Stimulated activated CD8-positive, alpha-beta memory T cell treated with anti-CD3 and anti-CD28 coated beads, Interleukin-7, amount 100 ng/mL, for 48 hours (primary cell): ENCODE results near the gene NR3C1.

Source experiments
- DNase-seq, 2 donors: peaks; one replicate each; pipeline ENCODE4 v3.0.0-alpha.2; 2020; ENCODE audit warnings: low read depth in 1 of 2; ENCODE audit errors: extremely low read depth in 1 of 2

Gene NR3C1

GRCh38 chr5:143372187-143372829 lies 31.2 kb downstream of the NR3C1 start:
- no peak for DNase-seq

DNA sequence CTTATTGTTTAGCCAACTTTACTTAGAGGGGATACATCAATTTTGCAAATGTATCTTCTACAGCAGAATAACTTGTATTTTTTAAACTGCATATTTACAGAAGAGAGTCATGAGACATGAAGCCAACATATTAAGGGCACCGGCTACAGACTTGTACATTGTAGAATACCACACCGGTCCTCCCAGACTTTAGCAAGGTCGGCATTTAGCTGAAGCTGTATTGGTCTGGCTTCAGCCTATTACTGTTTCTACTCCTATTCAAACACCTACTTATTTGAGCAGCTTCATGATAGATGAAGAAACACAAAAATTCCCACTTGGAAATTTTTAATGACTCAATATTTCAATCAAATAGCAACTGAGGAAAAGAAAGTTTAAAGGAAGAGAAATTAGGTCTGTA lies 33.0 kb downstream of the NR3C1 start:
- DNase-seq = no peak

GRCh38 chr5:143364061-143364460 lies 39.4 kb downstream of the NR3C1 start:
- no peak for DNase-seq

DNA sequence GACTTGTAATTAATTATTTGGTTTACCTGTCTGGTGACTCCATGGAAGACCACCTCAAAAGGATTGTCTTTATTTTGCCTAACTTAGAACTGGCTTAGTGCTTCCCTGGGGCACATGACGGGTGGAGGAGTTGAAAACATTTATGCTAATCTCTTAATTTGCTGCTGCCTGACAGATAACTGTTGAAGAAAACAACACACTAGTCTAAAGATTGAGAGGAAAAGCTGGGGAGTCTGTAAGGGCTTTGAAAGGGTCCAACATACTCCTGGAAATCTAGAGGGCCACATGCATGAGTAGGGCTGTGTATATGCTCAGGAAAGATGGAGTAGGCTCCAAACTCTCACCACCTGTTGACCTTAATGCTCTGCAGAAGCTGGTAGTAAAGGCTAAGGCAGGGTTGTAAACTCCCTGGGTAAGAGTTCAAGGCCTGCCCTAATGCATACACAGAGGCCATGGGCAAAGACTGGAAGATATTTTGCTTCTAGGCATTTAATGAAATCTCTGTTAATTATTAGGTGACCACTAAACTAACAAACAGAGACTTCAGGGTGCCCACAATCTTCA lies 40.7 kb downstream of the NR3C1 start:
- no peak for DNase-seq

GRCh38 chr5:143361438-143361837 lies 42.0 kb downstream of the NR3C1 start:
- no peak for DNase-seq

DNA sequence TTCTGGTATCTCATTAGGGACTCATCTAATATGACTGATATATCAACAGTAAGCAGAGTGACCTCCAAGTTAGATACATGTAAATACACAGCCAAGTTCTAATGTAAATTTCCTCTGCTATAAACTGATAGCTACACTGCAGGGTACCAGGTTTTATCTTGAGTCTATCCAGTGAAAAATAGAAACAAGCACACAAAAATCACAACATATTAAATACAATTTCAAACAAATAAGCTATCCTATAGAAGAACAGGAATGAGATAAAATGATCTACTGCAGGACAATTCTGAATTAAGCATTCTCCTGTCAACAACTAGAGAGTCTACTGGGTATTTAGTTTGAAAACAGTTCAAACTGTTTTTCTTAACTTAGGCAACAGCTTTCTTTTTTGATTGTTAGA lies 42.7 kb downstream of the NR3C1 start:
- DNase-seq = no peak

DNA sequence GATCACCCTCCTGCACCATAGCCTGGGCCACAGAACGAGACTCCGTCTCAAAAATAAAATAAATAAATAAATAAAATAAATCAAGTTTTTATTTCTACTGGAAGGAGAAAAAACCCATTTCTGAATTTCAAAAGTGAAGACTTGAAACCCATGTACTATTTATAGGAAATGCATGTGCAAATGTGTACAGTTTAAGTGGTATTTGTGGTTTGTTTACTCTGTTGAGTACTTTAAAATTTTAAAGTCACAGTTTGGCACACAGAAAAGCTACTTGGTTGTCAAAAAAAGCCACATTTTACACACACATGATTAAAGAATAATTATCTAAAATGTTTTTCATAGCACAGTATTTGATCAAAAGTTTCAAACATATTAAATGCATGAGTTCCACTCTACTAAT lies 43.6 kb downstream of the NR3C1 start:
- no peak for DNase-seq

- DNase-seq = no peak
Measured at GRCh38 chr5:143356855-143357583, 46.5 kb downstream of the NR3C1 start.

DNA sequence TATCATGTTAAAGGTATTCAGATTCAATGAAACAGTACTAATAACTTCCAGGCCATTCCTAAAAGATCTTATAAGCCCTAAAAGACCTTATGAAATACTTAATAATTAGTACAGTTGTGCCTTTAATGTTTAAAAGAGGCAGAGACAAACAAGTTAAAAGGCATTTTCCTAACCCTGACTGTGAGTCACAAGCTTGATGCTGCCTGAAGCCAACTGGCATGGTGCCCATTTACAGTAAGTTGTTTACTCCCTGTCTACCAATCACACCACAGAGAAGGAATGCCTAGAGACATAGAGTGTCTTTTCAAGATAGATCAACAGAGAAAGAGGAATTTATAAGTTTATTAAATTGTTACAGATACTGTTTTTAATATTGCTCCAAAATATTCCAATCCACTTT lies 47.8 kb downstream of the NR3C1 start:
- DNase-seq = no peak

DNA sequence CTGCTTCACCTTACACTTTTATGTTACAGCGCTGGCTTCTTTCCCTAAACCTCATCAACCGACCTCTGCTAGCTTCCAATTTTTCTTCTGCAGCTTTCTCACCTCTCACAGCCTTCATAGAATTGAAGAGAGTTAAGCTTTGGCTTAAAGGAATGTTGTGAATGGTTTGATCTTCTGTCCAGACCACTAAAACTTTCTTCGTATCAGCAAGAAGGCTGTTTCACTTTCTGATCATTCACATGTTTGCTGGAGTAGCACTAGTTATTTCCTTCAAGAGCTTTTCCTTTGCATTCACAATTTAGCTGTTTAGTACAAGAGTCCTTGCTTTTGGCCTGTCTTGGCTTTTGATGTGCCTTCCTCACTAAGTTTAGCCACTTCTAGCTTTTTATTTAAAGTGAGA lies 49.5 kb downstream of the NR3C1 start:
- DNase-seq = no peak

GRCh38 chr5:143352691-143353090 lies 50.8 kb downstream of the NR3C1 start:
- no peak for DNase-seq

- DNase-seq = no peak
Measured at GRCh38 chr5:143350751-143351602, 52.5 kb downstream of the NR3C1 start.

GRCh38 chr5:143350341-143350740 lies 53.1 kb downstream of the NR3C1 start:
- DNase-seq = no peak

- DNase-seq = no peak
Measured at GRCh38 chr5:143349177-143349576, 54.3 kb downstream of the NR3C1 start.

DNA sequence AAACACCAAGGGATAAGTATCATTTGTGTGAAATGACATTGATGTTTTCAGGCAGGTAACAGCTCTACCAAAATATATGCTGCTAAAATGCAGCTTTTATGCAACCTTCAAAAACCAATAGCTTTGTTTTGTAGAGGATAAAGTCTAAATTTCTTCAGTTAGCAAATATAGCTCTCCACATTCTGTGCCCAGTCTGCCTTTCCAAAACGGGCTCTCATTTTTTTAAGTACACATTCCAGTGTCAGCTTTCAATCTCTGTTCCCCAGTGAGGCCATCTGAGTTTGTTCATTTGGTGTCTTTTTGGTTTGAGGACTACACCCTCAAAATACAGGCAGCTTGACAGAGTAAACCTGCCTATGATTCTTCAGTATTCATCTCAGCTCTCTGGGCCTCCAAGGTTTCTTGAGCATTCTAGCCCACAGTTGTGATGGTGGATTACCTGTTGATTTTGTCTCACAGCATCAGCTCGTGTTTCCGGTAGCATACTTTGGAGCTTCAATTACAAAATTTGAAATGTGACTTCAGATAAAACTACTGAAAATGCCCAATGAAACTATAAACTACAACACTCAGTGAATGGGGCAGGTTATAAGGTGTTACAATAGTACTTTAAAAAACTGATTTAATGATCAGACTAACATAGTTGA lies 55.7 kb downstream of the NR3C1 start:
- DNase-seq = no peak

GRCh38 chr5:143347046-143347445 lies 56.4 kb downstream of the NR3C1 start:
- DNase-seq = no peak

DNA sequence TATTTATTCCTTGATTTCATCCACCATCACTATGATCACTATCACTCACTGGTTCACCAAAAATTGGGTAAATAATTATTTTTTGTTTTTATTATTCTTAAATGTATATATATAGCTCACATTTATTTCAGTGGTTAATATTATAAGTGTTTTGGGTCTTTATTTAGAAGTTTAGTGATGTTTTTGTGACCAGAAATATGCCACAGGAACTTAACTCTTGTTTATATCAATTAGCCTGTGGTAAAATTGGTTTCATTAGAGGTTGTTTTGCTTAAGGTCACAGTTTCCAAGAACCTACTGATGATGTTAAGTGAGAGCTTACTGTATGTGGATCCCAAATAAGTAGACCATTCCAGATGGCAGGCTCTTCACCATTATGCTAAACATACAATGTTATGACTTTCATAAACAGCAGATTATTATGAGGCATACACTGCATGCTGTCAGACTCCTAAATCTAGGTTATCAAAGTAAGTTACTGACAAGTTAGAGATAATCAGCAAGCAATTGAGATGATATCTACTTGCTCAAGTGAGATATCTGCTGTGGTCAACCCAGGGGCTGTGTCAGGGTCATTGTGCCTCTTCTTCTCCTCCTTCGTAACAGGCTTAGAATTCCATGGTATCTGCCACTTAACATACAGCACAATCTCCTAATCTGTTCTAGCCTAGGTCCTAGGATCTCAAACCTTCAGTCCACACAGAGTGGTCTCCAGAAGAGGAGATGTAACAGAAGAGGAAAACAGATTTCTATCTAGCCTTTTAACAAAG lies 57.6 kb downstream of the NR3C1 start:
- no peak for DNase-seq

- no peak for DNase-seq
Measured at GRCh38 chr5:143343042-143343441, 60.4 kb downstream of the NR3C1 start.

- no peak for DNase-seq
Measured at GRCh38 chr5:143342607-143343006, 60.9 kb downstream of the NR3C1 start.
